Uterus (tissue), 4 donors: ENCODE data around the gene WFS1. TPM values are rescaled to one million over a fixed set of nuclear protein-coding genes. Genes with fewer than 3 reads are reported as not detected.
A peak's percentile ranks its signal among the peaks of the same experiment; 100 is the strongest.

Experiments
- DNase-seq, 2 donors: peaks; one replicate each; pipeline ENCODE4 v3.0.0-alpha.2; 2019 to 2020
- H3K27ac ChIP-seq, 2 donors: fragments of 200-600 bp; sonication (generic); 1 replicate in 1 of 2; 2 replicates in 1 of 2; pipeline ENCODE4 v1.5.1; 2016 to 2018
- H3K27me3 ChIP-seq, 2 donors: fragments of 200-600 bp; sonication (generic); one replicate each; pipeline ENCODE4 v1.5.1; 2018 to 2019; ENCODE audit warnings: control low read depth in 1 of 2
- H3K36me3 ChIP-seq, 2 donors: fragments of 200-600 bp; sonication (generic); one replicate each; pipeline ENCODE4 v1.5.1; 2019; ENCODE audit warnings: control low read depth in 1 of 2
- H3K4me1 ChIP-seq, 2 donors: fragments of 200-600 bp; sonication (generic); one replicate each; pipeline ENCODE4 v1.5.1; 2018 to 2019; ENCODE audit warnings: control low read depth in 1 of 2
- H3K4me3 ChIP-seq, 2 donors: fragments of 200-600 bp; sonication (generic); 1 replicate in 1 of 2; 2 replicates in 1 of 2; pipeline ENCODE4 v1.5.1; 2018 to 2019; ENCODE audit warnings: mild to moderate bottlenecking in 1 of 2
- H3K9me3 ChIP-seq, 2 donors: fragments of 200-600 bp; sonication (generic); one replicate each; pipeline ENCODE4 v1.5.1; 2019; ENCODE audit warnings: control low read depth in 1 of 2
- CTCF ChIP-seq, 4 experiments: fragments of 200-600 bp in 2 of 4; fragments of 450-650 bp in 2 of 4; sonication (generic) in 2 of 4; IDR thresholded peaks; one replicate each; pipeline ENCODE4 v1.5.1; 2016 to 2019; ENCODE audit warnings: antibody characterized with exemption in 4 of 4, mild to moderate bottlenecking in 2 of 4, moderate library complexity in 1 of 4
- POLR2A ChIP-seq, 2 donors: fragments of 450-650 bp; IDR thresholded peaks; one replicate each; pipeline ENCODE4 v1.6.1; 2016; ENCODE audit warnings: antibody characterized with exemption in 2 of 2, mild to moderate bottlenecking in 1 of 2, moderate library complexity in 1 of 2
- intact Hi-C: fragments of 100-400 bp; cut with DNase I; formaldehyde crosslinking; loops from one replicate; pipeline ENCODE4 v1.15.1; 2023; ENCODE audit warnings: low total_unique reads
- total RNA-seq, 4 donors: library from RNA; depleted of rRNA in 3 of 4; stranded (reverse); fragments of >200 nt in 3 of 4; gene quantifications; one replicate each; pipeline versions ENCODE4 v1.1.0 to v1.2.4, GENCODE V29; 2014 to 2023
- donor health status: DM: yes; HTN: yes; CAD: no.

Gene WFS1
- total RNA-seq, 4 donors from 2014 or later = 27.5 to 118 (median 51.9) TPM

- TF ChIP-seq POLR2A (IDR thresholded peaks at IDR 0.05) (no peak), CTCF (IDR thresholded peaks at IDR 0.05) (peak; percentile 76 to 89 (median 86))
- intact Hi-C loops = loop anchor here (2.0 kb wide), 1 partner anchor 76 kb away; no protein-coding TSS in a partner anchor
- no peak overlapping the region for H3K27ac ChIP-seq
- no peaks in the 10 kb centered on the region for H3K27me3 ChIP-seq
- no peak for DNase-seq
- H3K36me3 ChIP-seq = no peaks in the 10 kb centered on the region
- no peaks in the 10 kb centered on the region for H3K9me3 ChIP-seq
- no peak overlapping the region for H3K4me3 ChIP-seq
- H3K4me1 ChIP-seq = no peaks in the 10 kb centered on the region
These were observed 19.2 kb upstream of the WFS1 start for GRCh38 chr4:6250235-6250983.

- Histone ChIP-seq H3K4me1 (no peaks in the 10 kb centered on the region), H3K27ac (no peak overlapping the region), H3K36me3 (no peaks in the 10 kb centered on the region), H3K4me3 (no peak overlapping the region), H3K27me3 (no peaks in the 10 kb centered on the region), H3K9me3 (no peaks in the 10 kb centered on the region)
- TF ChIP-seq POLR2A (IDR thresholded peaks at IDR 0.05) = no peak
- no peak for TF ChIP-seq CTCF (IDR thresholded peaks at IDR 0.05)
- no peak for DNase-seq
- intact Hi-C loops = loop anchor here (2.0 kb wide), 1 partner anchor 76 kb away; no protein-coding TSS in a partner anchor
These were observed 18.7 kb upstream of the WFS1 start for GRCh38 chr4:6250984-6251295.

GRCh38 chr4:6251365-6251764, 18.3 kb upstream of the WFS1 start:
- DNase-seq = no peak
- H3K9me3 ChIP-seq = no peaks in the 10 kb centered on the region
- TF ChIP-seq POLR2A (IDR thresholded peaks at IDR 0.05) (no peak), CTCF (IDR thresholded peaks at IDR 0.05) (no peak)
- no peaks in the 10 kb centered on the region for H3K36me3 ChIP-seq
- H3K27ac ChIP-seq = no peak overlapping the region
- no peaks in the 10 kb centered on the region for H3K27me3 ChIP-seq
- intact Hi-C loops = loop anchor here (2.0 kb wide), 1 partner anchor 75 kb away; no protein-coding TSS in a partner anchor
- no peaks in the 10 kb centered on the region for H3K4me1 ChIP-seq
- no peak overlapping the region for H3K4me3 ChIP-seq

GRCh38 chr4:6252051-6252450, 17.6 kb upstream of the WFS1 start:
- intact Hi-C loops = no loop called here
- Histone ChIP-seq H3K36me3 (no peaks in the 10 kb centered on the region), H3K4me1 (no peaks in the 10 kb centered on the region), H3K27ac (no peak overlapping the region), H3K27me3 (no peaks in the 10 kb centered on the region), H3K4me3 (no peak overlapping the region), H3K9me3 (no peaks in the 10 kb centered on the region)
- DNase-seq = no peak
- TF ChIP-seq CTCF (IDR thresholded peaks at IDR 0.05) (no peak), POLR2A (IDR thresholded peaks at IDR 0.05) (no peak)

- no peaks in the 10 kb centered on the region for H3K36me3 ChIP-seq
- H3K27ac ChIP-seq = no peak overlapping the region
- intact Hi-C loops = no loop called here
- no peaks in the 10 kb centered on the region for H3K9me3 ChIP-seq
- TF ChIP-seq POLR2A (IDR thresholded peaks at IDR 0.05) (no peak), CTCF (IDR thresholded peaks at IDR 0.05) (no peak)
- no peaks in the 10 kb centered on the region for H3K4me1 ChIP-seq
- no peaks in the 10 kb centered on the region for H3K27me3 ChIP-seq
- no peak for DNase-seq
- no peak overlapping the region for H3K4me3 ChIP-seq
These were observed 16.5 kb upstream of the WFS1 start for GRCh38 chr4:6253111-6253510.
